Natural killer cell (primary cell): ENCODE measurements around the gene RHOD. TPM values are rescaled to one million over a fixed set of nuclear protein-coding genes. Genes with fewer than 3 reads are reported as not detected.

ENCODE experiments used
- ATAC-seq, 3 donors: fragments of 150-1000 bp in 2 of 3; fragments of 200-7000 bp in 1 of 3; cut with Tn5 transposase; 1 replicate in 1 of 3; 2 replicates in 2 of 3; pipeline ENCODE4 v1.10.0; 2021; ENCODE audit warnings: mild to moderate bottlenecking in 2 of 3, moderate library complexity in 2 of 3
- DNase-seq, 2 donors: peaks; one replicate each; pipeline versions ENCODE4 v3.0.0 to v3.0.0-alpha.2; 2013 to 2021; ENCODE audit warnings: mixed read lengths in 1 of 2
- H3K27ac ChIP-seq: one replicate; pipeline ENCODE4 v1.5.1; 2013; ENCODE audit warnings: mild to moderate bottlenecking, low read length
- H3K27me3 ChIP-seq: one replicate; pipeline ENCODE4 v1.6.1; 2013; ENCODE audit warnings: low read length; ENCODE audit not compliant: control insufficient read depth, insufficient read depth
- H3K36me3 ChIP-seq: one replicate; pipeline ENCODE4 v1.6.1; 2013; ENCODE audit warnings: low read length; ENCODE audit not compliant: control insufficient read depth, insufficient read depth
- H3K4me1 ChIP-seq: one replicate; pipeline ENCODE4 v1.6.1; 2013; ENCODE audit warnings: low read length; ENCODE audit not compliant: control insufficient read depth, insufficient read depth
- H3K4me3 ChIP-seq: one replicate; pipeline ENCODE4 v1.5.1; 2013; ENCODE audit warnings: low read length
- H3K9me3 ChIP-seq: one replicate; pipeline ENCODE4 v1.6.1; 2013; ENCODE audit warnings: low read length; ENCODE audit not compliant: control insufficient read depth, insufficient read depth
- H3K27ac Mint-ChIP-seq, 2 donors: one replicate each; pipeline ENCODE4 v1.8.0; 2022; ENCODE audit warnings: mild to moderate bottlenecking in 2 of 2, mixed read lengths in 2 of 2, moderate library complexity in 1 of 2
- H3K27me3 Mint-ChIP-seq, 2 donors: one replicate each; pipeline ENCODE4 v1.8.0; 2022; ENCODE audit warnings: low read depth in 2 of 2, mixed read lengths in 2 of 2
- H3K36me3 Mint-ChIP-seq: one replicate; pipeline ENCODE4 v1.8.0; 2022; ENCODE audit warnings: mixed read lengths
- H3K4me1 Mint-ChIP-seq, 2 donors: one replicate each; pipeline ENCODE4 v1.8.0; 2022; ENCODE audit warnings: mixed read lengths in 2 of 2
- H3K4me3 Mint-ChIP-seq: one replicate; pipeline ENCODE4 v1.8.0; 2022; ENCODE audit warnings: mild to moderate bottlenecking, moderate library complexity, mixed read lengths
- H3K9me3 Mint-ChIP-seq, 2 donors: one replicate each; pipeline ENCODE4 v1.8.0; 2022; ENCODE audit warnings: mixed read lengths in 2 of 2
- WGBS: methylation state at CpG from one replicate; pipeline ENCODE4 v1.1.7; 2013; ENCODE audit warnings: missing lambda C conversion rate; ENCODE audit not compliant: insufficient coverage; 5-methylcytosine and 5-hydroxymethylcytosine counted together
- intact Hi-C: fragments of 100-400 bp; cut with micrococcal nuclease; formaldehyde crosslinking; loops from one replicate; pipeline ENCODE4 v1.14.2; 2022
- total RNA-seq, 4 donors: library from RNA; stranded (reverse); fragments of 120-200 nt in 1 of 4; gene quantifications; one replicate each; pipeline versions ENCODE4 v1.2.3 to v1.2.4, GENCODE V29; 2013 to 2022
- TF ChIP-seq, protein P1 (sequence below): fragments of 200-600 bp; IDR thresholded peaks from one replicate; pipeline ENCODE4 v1.8.0; 2022; ENCODE audit warnings: antibody characterized with exemption

Gene RHOD
- total RNA-seq, 3 donors from 2014 or later (not counting 1 experiment from before 2014, with no cell fraction given), result not detected

DNA sequence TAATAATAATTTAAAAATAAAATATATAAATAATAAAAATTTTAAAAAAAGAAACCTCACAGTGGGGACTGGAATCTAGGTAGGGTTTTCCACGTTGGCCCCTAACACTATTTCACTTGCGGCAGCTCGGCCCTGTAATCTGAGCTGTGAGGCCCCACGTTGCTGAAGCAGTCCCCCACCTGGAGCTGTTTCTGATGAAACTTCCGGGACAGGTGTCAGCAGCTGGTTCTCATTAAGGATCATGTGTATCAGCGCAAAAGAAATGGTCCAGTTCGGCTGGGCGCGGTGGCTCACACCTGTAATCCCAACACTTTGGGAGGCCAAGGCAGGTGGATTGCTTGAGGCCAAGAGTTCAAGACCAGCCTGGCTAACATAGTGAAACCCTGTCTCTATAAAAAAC is 17.3 kb downstream of the RHOD start:
- no peak overlapping the region for H3K27ac ChIP-seq
- DNase-seq, result no peak
- Mint-ChIP-seq H3K36me3 (no peaks in the 10 kb centered on the region), H3K9me3 (no peaks in the 10 kb centered on the region), H3K27me3 (no peaks in the 10 kb centered on the region), H3K27ac (no peak overlapping the region), H3K4me3 (no peak overlapping the region), H3K4me1 (peaks cover 0 to 7% of the 10 kb centered on the region in 2 donors)
- H3K27me3 ChIP-seq, result peaks cover 3% of the 10 kb centered on the region
- no peaks in the 10 kb centered on the region for H3K9me3 ChIP-seq
- H3K4me1 ChIP-seq, result peaks cover 12% of the 10 kb centered on the region
- H3K36me3 ChIP-seq, result no peaks in the 10 kb centered on the region
- no peak for ATAC-seq
- no peak overlapping the region for H3K4me3 ChIP-seq
- TF ChIP-seq, protein P1, sequence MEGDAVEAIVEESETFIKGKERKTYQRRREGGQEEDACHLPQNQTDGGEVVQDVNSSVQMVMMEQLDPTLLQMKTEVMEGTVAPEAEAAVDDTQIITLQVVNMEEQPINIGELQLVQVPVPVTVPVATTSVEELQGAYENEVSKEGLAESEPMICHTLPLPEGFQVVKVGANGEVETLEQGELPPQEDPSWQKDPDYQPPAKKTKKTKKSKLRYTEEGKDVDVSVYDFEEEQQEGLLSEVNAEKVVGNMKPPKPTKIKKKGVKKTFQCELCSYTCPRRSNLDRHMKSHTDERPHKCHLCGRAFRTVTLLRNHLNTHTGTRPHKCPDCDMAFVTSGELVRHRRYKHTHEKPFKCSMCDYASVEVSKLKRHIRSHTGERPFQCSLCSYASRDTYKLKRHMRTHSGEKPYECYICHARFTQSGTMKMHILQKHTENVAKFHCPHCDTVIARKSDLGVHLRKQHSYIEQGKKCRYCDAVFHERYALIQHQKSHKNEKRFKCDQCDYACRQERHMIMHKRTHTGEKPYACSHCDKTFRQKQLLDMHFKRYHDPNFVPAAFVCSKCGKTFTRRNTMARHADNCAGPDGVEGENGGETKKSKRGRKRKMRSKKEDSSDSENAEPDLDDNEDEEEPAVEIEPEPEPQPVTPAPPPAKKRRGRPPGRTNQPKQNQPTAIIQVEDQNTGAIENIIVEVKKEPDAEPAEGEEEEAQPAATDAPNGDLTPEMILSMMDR, result no peak
- WGBS, result 89% methylated on average over 9 of the region's 9 CpGs
- intact Hi-C loops, result no loop called here

DNA sequence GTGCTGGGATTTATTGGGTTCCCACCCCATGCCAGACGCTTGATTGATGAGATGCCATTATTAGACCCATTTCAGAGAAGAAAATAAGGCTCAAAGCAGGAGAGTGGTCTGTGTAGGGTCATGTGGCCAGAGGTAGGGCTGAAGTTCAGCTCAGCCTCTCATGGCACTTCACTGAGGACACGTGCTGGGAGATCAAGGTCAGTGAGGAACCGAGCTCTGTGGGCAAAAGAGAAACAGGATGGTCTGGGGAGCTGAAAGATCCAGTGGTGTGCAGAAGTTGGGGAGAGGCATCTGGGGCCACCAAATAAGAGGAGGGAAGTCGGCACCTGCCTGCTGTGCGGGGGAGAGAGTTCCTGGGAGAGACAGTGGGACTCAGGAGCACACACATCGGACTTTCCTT is 19.6 kb downstream of the RHOD start:
- intact Hi-C loops, result no loop called here
- no peak overlapping the region for H3K27ac ChIP-seq
- WGBS, result 82% methylated on average over 6 of the region's 6 CpGs
- TF ChIP-seq, protein P1, result no peak
- peaks cover 12% of the 10 kb centered on the region for H3K4me1 ChIP-seq
- peaks cover 3% of the 10 kb centered on the region for H3K27me3 ChIP-seq
- no peaks in the 10 kb centered on the region for H3K9me3 ChIP-seq
- DNase-seq (no peak), ATAC-seq (no peak)
- peaks cover 0 to 7% of the 10 kb centered on the region in 2 donors for H3K4me1 Mint-ChIP-seq
- H3K27me3 Mint-ChIP-seq, result no peaks in the 10 kb centered on the region
- no peak overlapping the region for H3K4me3 ChIP-seq
- H3K36me3 ChIP-seq, result no peaks in the 10 kb centered on the region
- H3K36me3 Mint-ChIP-seq, result no peaks in the 10 kb centered on the region
- H3K4me3 Mint-ChIP-seq, result no peak overlapping the region
- no peaks in the 10 kb centered on the region for H3K9me3 Mint-ChIP-seq
- no peak overlapping the region for H3K27ac Mint-ChIP-seq

DNA sequence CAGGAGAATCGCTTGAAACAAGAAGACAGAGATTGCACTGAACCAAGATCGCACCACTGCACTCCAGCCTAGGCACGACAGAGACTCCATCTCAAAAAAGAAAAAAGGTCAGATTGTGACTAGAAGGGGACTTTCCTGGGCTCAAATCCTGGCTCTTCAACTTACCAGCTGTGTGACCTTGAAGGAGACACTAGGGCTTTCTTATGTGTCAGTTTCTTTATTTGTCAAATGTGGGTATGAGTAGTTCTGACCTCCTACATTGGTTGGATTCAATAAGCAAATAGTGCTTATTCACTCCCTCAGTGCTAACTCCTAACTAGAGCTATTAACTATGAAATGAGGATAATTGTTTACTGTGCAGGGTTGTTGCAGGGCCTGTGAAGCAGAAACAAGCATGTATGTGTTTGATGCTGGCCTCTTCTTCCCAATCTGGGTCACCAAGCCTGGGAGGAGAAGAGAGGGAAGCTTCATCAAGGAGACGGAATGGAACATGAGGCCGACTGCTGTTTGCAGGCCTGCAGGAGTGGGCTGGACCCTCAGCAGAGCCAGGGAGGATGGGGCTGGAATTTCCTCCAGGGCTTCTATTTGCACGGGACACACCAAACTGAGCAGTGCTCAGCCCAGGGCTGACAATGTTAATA is 22.5 kb downstream of the RHOD start:
- no peak overlapping the region for H3K27ac Mint-ChIP-seq
- H3K4me3 ChIP-seq, result no peak overlapping the region
- ATAC-seq (no peak), DNase-seq (no peak)
- no peaks in the 10 kb centered on the region for H3K27me3 Mint-ChIP-seq
- H3K36me3 ChIP-seq, result no peaks in the 10 kb centered on the region
- H3K4me1 ChIP-seq, result peaks cover 16% of the 10 kb centered on the region
- peaks cover 3% of the 10 kb centered on the region for H3K27me3 ChIP-seq
- H3K36me3 Mint-ChIP-seq, result no peaks in the 10 kb centered on the region
- peaks cover 6 to 12% of the 10 kb centered on the region in 2 donors for H3K4me1 Mint-ChIP-seq
- H3K9me3 Mint-ChIP-seq, result no peaks in the 10 kb centered on the region
- WGBS, result 85% methylated on average over 6 of the region's 6 CpGs
- no peak overlapping the region for H3K4me3 Mint-ChIP-seq
- H3K27ac ChIP-seq, result no peak overlapping the region
- H3K9me3 ChIP-seq, result no peaks in the 10 kb centered on the region
- intact Hi-C loops, result no loop called here
- TF ChIP-seq, protein P1, result no peak
